Calu3 (cell line): Measurements from ENCODE around the gene LRRTM4. TPM values are rescaled to one million over a fixed set of nuclear protein-coding genes. Genes with fewer than 3 reads are reported as not detected.

Experiments used
- BruUV-seq: library from RNA; stranded (reverse); fragments of 400-500 nt; replicated peaks from 2 replicates; lab custom pipeline; 2021; lab: Mats Ljungman, UMichigan
- CTCF ChIA-PET: fragments of 300-600 bp; sonication (Branson Sonifier 250); formaldehyde crosslinking; loops from one replicate; lab custom pipeline; 2022; ENCODE audit warnings: antibody characterized with exemption; lab: Charles Lee
- DNase-seq: peaks from one replicate; pipeline ENCODE4 v3.0.0; 2022
- H3K27ac Mint-ChIP-seq: one replicate; pipeline ENCODE4 v1.8.0; 2022; ENCODE audit warnings: mixed read lengths; ENCODE audit not compliant: unreplicated experiment
- H3K27me3 Mint-ChIP-seq: one replicate; pipeline ENCODE4 v1.8.0; 2022; ENCODE audit warnings: mixed read lengths; ENCODE audit not compliant: unreplicated experiment
- H3K36me3 Mint-ChIP-seq: one replicate; pipeline ENCODE4 v1.8.0; 2022; ENCODE audit warnings: mild to moderate bottlenecking, moderate library complexity, mixed read lengths; ENCODE audit not compliant: insufficient read depth, unreplicated experiment
- H3K4me1 Mint-ChIP-seq: one replicate; pipeline ENCODE4 v1.8.0; 2022; ENCODE audit warnings: mild to moderate bottlenecking, low read depth, mixed read lengths; ENCODE audit not compliant: unreplicated experiment
- H3K4me3 Mint-ChIP-seq: one replicate; pipeline ENCODE4 v1.8.0; 2022; ENCODE audit warnings: mild to moderate bottlenecking, low read depth, moderate library complexity, mixed read lengths; ENCODE audit not compliant: unreplicated experiment
- H3K9me3 Mint-ChIP-seq: one replicate; pipeline ENCODE4 v1.8.0; 2022; ENCODE audit warnings: low read depth, mixed read lengths; ENCODE audit not compliant: unreplicated experiment
- intact Hi-C: fragments of 100-400 bp; cut with micrococcal nuclease; formaldehyde crosslinking; loops from one replicate; pipeline ENCODE4 v1.10.0; 2022; ENCODE audit not compliant: unreplicated experiment
- total RNA-seq: library from RNA; stranded (reverse); gene quantifications from 2 replicates; pipeline ENCODE4 v1.2.3, GENCODE V29; 2022
- TF ChIP-seq, protein P1 (sequence below): fragments of 200-600 bp; IDR thresholded peaks from one replicate; pipeline ENCODE4 v1.8.0; 2022; ENCODE audit warnings: antibody characterized with exemption; ENCODE audit not compliant: unreplicated experiment

Gene LRRTM4
- total RNA-seq, 1 experiment from 2014 or later, result not detected

DNA sequence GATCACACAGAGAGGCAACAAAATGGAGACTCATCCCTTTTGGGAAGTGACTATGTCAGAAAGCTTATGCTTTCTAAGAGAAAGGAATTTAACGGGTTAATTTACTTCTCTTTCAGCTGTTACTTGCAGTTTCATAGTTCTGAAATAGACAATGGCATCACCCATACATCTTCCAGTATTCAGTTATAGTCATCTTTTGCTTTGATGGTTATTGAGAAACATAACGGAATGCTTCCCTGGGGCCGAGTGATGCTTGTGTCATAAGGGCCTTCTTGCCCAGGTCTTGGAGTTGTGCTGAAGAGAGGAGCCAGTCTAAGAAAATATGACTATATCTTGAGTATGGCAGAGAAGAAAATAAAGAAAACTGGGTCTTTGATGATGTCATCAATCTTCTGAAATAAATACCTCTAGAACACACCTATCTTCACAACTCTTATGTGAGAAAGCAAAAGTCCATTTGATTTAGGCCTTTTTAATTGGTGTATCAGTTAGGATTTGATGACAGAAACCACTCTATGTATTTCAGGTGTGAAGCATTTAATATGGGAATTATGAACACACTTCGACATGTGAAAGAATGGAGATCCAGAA, 328.2 kb downstream of the LRRTM4 start:
- Mint-ChIP-seq H3K4me1 (no peaks in the 10 kb centered on the region), H3K36me3 (no peaks in the 10 kb centered on the region), H3K9me3 (peaks cover 3% of the 10 kb centered on the region), H3K27ac (no peak overlapping the region), H3K4me3 (no peak overlapping the region), H3K27me3 (no peaks in the 10 kb centered on the region)
- no TSS peak for BruUV-seq
- CTCF ChIA-PET, result no interaction called here
- TF ChIP-seq, protein P1, sequence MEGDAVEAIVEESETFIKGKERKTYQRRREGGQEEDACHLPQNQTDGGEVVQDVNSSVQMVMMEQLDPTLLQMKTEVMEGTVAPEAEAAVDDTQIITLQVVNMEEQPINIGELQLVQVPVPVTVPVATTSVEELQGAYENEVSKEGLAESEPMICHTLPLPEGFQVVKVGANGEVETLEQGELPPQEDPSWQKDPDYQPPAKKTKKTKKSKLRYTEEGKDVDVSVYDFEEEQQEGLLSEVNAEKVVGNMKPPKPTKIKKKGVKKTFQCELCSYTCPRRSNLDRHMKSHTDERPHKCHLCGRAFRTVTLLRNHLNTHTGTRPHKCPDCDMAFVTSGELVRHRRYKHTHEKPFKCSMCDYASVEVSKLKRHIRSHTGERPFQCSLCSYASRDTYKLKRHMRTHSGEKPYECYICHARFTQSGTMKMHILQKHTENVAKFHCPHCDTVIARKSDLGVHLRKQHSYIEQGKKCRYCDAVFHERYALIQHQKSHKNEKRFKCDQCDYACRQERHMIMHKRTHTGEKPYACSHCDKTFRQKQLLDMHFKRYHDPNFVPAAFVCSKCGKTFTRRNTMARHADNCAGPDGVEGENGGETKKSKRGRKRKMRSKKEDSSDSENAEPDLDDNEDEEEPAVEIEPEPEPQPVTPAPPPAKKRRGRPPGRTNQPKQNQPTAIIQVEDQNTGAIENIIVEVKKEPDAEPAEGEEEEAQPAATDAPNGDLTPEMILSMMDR, result no peak
- no peak for DNase-seq
- intact Hi-C loops, result no loop called here

DNA sequence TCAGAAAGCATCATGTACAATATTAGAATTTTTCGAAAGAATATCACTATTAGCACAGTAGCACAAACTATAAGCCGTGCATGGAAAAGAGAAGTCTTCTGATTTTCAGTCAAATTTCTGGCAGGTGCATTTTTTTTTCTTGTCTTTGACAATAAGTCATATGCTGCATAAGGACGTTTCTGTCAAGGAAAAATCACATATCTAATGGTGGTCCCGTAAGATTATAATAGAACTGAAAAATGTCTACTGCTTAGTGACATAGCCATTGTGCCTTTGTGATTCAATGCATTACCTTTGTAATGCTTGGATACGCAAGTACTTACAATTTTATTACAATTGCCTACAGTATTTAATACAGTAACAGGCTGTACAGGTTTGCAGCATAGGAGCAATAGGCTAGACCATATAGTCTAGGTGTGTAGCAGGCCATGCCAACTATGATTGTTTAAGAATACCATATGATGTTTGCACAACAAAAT, 329.3 kb downstream of the LRRTM4 start:
- peaks cover 12% of the 10 kb centered on the region for H3K9me3 Mint-ChIP-seq
- CTCF ChIA-PET, result no interaction called here
- H3K36me3 Mint-ChIP-seq, result no peaks in the 10 kb centered on the region
- no TSS peak for BruUV-seq
- TF ChIP-seq, protein P1, result no peak
- DNase-seq, result no peak
- no peaks in the 10 kb centered on the region for H3K27me3 Mint-ChIP-seq
- H3K4me3 Mint-ChIP-seq, result no peak overlapping the region
- H3K4me1 Mint-ChIP-seq, result no peaks in the 10 kb centered on the region
- H3K27ac Mint-ChIP-seq, result no peak overlapping the region
- intact Hi-C loops, result no loop called here

DNA sequence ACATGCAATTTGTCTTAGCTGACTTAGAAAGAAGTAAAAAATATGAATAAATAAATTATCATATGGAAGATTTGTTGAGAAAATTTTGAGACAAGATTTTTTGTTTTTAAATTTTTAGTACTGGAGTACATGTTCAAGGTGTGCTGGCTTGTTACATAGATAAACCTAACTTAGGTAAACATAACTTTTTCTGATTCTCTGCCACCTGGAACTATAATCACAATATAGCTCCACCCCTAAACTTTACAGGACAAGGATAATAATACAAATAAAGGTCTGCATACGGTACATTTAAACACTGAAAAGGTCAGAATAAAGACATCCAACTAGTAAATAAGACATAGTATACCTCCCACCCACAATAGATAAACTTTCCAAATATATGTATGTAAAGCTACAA, 330.5 kb downstream of the LRRTM4 start:
- intact Hi-C loops, result no loop called here
- BruUV-seq, result no TSS peak
- TF ChIP-seq, protein P1, result no peak
- no peak for DNase-seq
- CTCF ChIA-PET, result no interaction called here
- Mint-ChIP-seq H3K9me3 (peaks cover 12% of the 10 kb centered on the region), H3K4me1 (no peaks in the 10 kb centered on the region), H3K36me3 (no peaks in the 10 kb centered on the region), H3K4me3 (no peak overlapping the region), H3K27me3 (no peaks in the 10 kb centered on the region), H3K27ac (no peak overlapping the region)

DNA sequence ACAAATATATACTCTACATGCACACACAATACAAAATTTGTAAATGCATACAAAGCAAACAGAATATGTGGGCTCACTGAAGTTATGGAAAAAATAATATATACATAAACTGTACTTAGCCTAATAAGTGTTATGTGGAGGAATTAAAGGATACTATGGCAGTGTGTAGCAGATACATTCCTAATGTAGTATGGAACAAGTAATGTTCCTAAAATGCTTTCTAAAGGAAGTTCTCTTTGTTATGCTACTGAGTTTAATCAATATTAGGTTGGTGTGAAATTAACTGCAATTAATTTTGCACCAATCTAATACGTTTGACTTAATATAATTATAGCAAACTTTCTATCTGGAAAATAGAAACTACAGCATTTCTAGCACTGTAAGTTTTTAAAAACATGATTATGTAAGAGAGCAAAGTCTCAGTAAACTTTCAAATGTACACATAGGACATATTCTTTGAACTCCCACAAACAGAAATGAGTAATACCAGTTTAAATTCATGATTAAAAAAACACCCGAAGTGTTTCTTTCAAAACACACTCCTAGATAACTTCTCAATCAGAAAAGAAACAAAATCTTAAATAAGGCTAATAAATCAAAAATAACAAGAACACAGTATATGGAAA, 331.3 kb downstream of the LRRTM4 start:
- CTCF ChIA-PET, result no interaction called here
- H3K27me3 Mint-ChIP-seq, result no peaks in the 10 kb centered on the region
- H3K4me1 Mint-ChIP-seq, result no peaks in the 10 kb centered on the region
- intact Hi-C loops, result no loop called here
- H3K27ac Mint-ChIP-seq, result no peak overlapping the region
- no TSS peak for BruUV-seq
- no peak for DNase-seq
- TF ChIP-seq, protein P1, result no peak
- no peaks in the 10 kb centered on the region for H3K36me3 Mint-ChIP-seq
- H3K4me3 Mint-ChIP-seq, result no peak overlapping the region
- peaks cover 14% of the 10 kb centered on the region for H3K9me3 Mint-ChIP-seq
